SK-N-SH treated with all-trans-retinoic acid at 6 μM for 48 hours (cell line): ENCODE data around the gene CHMP6.

Source experiments
- ATAC-seq: fragments of 200-7000 bp; cut with Tn5 transposase; 3 replicates; pipeline ENCODE4 v1.9.1; 2020; ENCODE audit warnings: mild to moderate bottlenecking, moderate library complexity
- ARNTL ChIP-seq: fragments of 450-650 bp; formaldehyde crosslinking; IDR thresholded peaks from 2 replicates; pipeline ENCODE4 v1.5.0; 2020; ENCODE audit warnings: low read depth, mild to moderate bottlenecking, moderate library complexity, borderline replicate concordance
- BACH2 ChIP-seq: fragments of 250-450 bp; sonication (Bioruptor Pico); IDR thresholded peaks from 2 replicates; pipeline ENCODE4 v1.9.0; 2021; ENCODE audit warnings: mild to moderate bottlenecking, borderline replicate concordance
- CREB5 ChIP-seq: fragments of 250-450 bp; sonication (Bioruptor Pico); IDR thresholded peaks from 2 replicates; pipeline ENCODE4 v1.5.1; 2020; ENCODE audit warnings: low read depth, mild to moderate bottlenecking, moderate library complexity
- CSDC2 ChIP-seq: fragments of 250-450 bp; sonication (Bioruptor Pico); IDR thresholded peaks from 2 replicates; pipeline ENCODE4 v1.5.0; 2020; ENCODE audit warnings: mild to moderate bottlenecking, moderate library complexity
- ESRRG ChIP-seq: fragments of 250-450 bp; sonication (Bioruptor Pico); IDR thresholded peaks from 2 replicates; pipeline ENCODE4 v1.6.1; 2021; ENCODE audit warnings: mild to moderate bottlenecking
- GLIS3 ChIP-seq: fragments of 250-450 bp; sonication (Bioruptor Pico); IDR thresholded peaks from 2 replicates; pipeline ENCODE4 v1.5.0; 2020; ENCODE audit warnings: mild to moderate bottlenecking, moderate library complexity
- ISL1 ChIP-seq: fragments of 250-450 bp; sonication (Bioruptor Pico); IDR thresholded peaks from 2 replicates; pipeline ENCODE4 v2.1.2; 2022; ENCODE audit warnings: mild to moderate bottlenecking, moderate library complexity
- OSR1 ChIP-seq: fragments of 250-450 bp; sonication (Bioruptor Pico); IDR thresholded peaks from 2 replicates; pipeline ENCODE4 v1.8.0; 2022; ENCODE audit warnings: moderate library complexity, mild to moderate bottlenecking, inconsistent platforms
- PPARA ChIP-seq: fragments of 250-450 bp; sonication (Bioruptor Pico); IDR thresholded peaks from 2 replicates; pipeline ENCODE4 v1.5.0; 2020; ENCODE audit warnings: mild to moderate bottlenecking, borderline replicate concordance
- RARB ChIP-seq: fragments of 250-450 bp; sonication (Bioruptor Pico); IDR thresholded peaks from 2 replicates; pipeline ENCODE4 v1.8.0; 2021; ENCODE audit warnings: mild to moderate bottlenecking, moderate library complexity
- SNAI2 ChIP-seq: fragments of 250-450 bp; sonication (Bioruptor Pico); IDR thresholded peaks from 2 replicates; pipeline ENCODE4 v1.5.0; 2020; ENCODE audit warnings: mild to moderate bottlenecking, moderate library complexity
- TCF4 ChIP-seq: fragments of 250-450 bp; sonication (Bioruptor Pico); IDR thresholded peaks from 2 replicates; pipeline ENCODE4 v1.8.0; 2021; ENCODE audit warnings: mild to moderate bottlenecking, moderate library complexity, borderline replicate concordance
- TOX ChIP-seq: fragments of 250-450 bp; sonication (Bioruptor Pico); IDR thresholded peaks from 2 replicates; pipeline ENCODE4 v1.8.0; 2021; ENCODE audit warnings: mild to moderate bottlenecking, moderate library complexity, borderline replicate concordance
- ZC3H10 ChIP-seq: fragments of 250-450 bp; sonication (Bioruptor Pico); IDR thresholded peaks from 2 replicates; pipeline ENCODE4 v1.5.1; 2021; ENCODE audit warnings: mild to moderate bottlenecking, moderate library complexity
- ZFP3 ChIP-seq: fragments of 250-450 bp; sonication (Bioruptor Pico); IDR thresholded peaks from 2 replicates; pipeline ENCODE4 v1.5.0; 2020; ENCODE audit warnings: mild to moderate bottlenecking, moderate library complexity
- ZFP30 ChIP-seq: fragments of 450-650 bp; formaldehyde crosslinking; IDR thresholded peaks from 2 replicates; pipeline ENCODE4 v1.5.0; 2022; ENCODE audit warnings: mild to moderate bottlenecking, moderate library complexity
- ZNF565 ChIP-seq: fragments of 450-650 bp; formaldehyde crosslinking; conservative IDR thresholded peaks from 2 replicates; pipeline ENCODE4 v1.5.0; 2020; ENCODE audit warnings: low read depth, mild to moderate bottlenecking, moderate library complexity
- ZNF70 ChIP-seq: fragments of 450-650 bp; formaldehyde crosslinking; IDR thresholded peaks from 2 replicates; pipeline ENCODE4 v1.5.0; 2020; ENCODE audit warnings: mild to moderate bottlenecking, moderate library complexity
- ZNF8 ChIP-seq: fragments of 450-650 bp; formaldehyde crosslinking; IDR thresholded peaks from 2 replicates; pipeline ENCODE4 v1.5.0; 2020; ENCODE audit warnings: mild to moderate bottlenecking, moderate library complexity
- TF ChIP-seq, protein P1 (sequence below): fragments of 250-450 bp; sonication (Bioruptor Pico); IDR thresholded peaks from 2 replicates; pipeline ENCODE4 v1.5.1; 2021; ENCODE audit warnings: mild to moderate bottlenecking, moderate library complexity
- TF ChIP-seq, protein P2 (sequence below): fragments of 250-450 bp; sonication (Bioruptor Pico); IDR thresholded peaks from 2 replicates; pipeline ENCODE4 v1.8.0; 2021; ENCODE audit warnings: low read depth, mild to moderate bottlenecking, moderate library complexity, borderline replicate concordance
- TF ChIP-seq, protein P3 (sequence below): fragments of 250-450 bp; sonication (Bioruptor Pico); IDR thresholded peaks from 2 replicates; pipeline ENCODE4 v1.5.0; 2020; ENCODE audit warnings: mild to moderate bottlenecking, moderate library complexity

The CHMP6 gene

DNA sequence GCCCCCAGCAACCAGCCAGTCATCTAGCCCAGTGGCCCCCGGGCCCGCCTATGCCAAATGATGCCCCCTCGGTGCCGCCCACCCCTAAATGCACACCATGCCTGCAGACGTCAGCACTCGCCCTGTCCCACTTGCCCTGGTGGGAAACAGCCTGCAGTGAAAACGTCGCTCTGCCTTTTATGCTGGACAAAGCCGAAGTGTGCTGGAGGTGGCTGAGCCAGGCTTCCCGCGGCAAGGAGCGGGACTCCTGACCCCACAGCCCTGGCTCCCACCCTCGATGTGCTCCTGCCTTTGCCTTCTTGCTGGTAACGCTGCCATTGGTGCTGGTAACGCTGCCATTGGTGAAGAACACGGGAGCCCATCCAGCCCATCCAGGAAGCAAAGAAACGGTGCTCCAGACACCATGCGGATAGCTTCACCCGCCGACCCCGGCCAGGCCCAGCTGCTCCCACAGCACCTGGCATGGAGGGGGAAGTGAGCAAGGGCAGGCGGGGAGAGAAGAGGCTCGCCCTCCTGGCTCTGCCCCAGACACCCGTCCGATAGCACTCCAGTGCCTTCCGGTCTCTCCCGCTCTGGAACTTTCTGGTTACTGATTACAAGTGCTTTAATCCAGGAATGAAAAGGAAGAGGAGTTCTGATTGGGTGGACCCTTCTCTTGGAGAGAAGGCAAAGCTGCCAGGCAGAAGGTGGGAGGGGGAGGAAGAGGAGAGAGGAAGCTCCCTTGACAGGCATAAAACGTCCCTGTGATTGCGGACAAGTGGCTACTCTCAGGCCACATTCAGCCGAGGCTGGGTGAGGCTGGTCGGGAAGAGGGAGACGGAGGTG is 39.3 kb downstream of the CHMP6 start:
- ATAC-seq = no peak
- no peak for TF ChIP-seq BACH2
- no peak for TF ChIP-seq ZC3H10 (CRISPR knock-in tag)
- no peak for TF ChIP-seq ARNTL (CRISPR knock-in tag)
- no peak for TF ChIP-seq ISL1 (CRISPR knock-in tag)
- TF ChIP-seq ESRRG = no peak
- TF ChIP-seq ZNF565 = no peak
- TF ChIP-seq TOX (CRISPR knock-in tag) = no peak
- TF ChIP-seq RARB (CRISPR knock-in tag) = no peak

- ATAC-seq = no peak
- TF ChIP-seq ISL1 (CRISPR knock-in tag) = no peak
- no peak for TF ChIP-seq SNAI2 (CRISPR knock-in tag)
- no peak for TF ChIP-seq OSR1 (CRISPR knock-in tag)
- no peak for TF ChIP-seq ZFP3 (CRISPR knock-in tag)
- no peak for TF ChIP-seq ZFP30
- TF ChIP-seq ZNF565 = no peak
- TF ChIP-seq BACH2 = no peak
- TF ChIP-seq TOX (CRISPR knock-in tag) = no peak
- no peak for TF ChIP-seq RARB (CRISPR knock-in tag)
- TF ChIP-seq, protein P1, sequence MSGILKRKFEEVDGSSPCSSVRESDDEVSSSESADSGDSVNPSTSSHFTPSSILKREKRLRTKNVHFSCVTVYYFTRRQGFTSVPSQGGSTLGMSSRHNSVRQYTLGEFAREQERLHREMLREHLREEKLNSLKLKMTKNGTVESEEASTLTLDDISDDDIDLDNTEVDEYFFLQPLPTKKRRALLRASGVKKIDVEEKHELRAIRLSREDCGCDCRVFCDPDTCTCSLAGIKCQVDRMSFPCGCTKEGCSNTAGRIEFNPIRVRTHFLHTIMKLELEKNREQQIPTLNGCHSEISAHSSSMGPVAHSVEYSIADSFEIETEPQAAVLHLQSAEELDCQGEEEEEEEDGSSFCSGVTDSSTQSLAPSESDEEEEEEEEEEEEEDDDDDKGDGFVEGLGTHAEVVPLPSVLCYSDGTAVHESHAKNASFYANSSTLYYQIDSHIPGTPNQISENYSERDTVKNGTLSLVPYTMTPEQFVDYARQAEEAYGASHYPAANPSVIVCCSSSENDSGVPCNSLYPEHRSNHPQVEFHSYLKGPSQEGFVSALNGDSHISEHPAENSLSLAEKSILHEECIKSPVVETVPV = no peak
- TF ChIP-seq CSDC2 (CRISPR knock-in tag) = no peak
- no peak for TF ChIP-seq CREB5 (CRISPR knock-in tag)
- no peak for TF ChIP-seq GLIS3
- TF ChIP-seq, protein P2, sequence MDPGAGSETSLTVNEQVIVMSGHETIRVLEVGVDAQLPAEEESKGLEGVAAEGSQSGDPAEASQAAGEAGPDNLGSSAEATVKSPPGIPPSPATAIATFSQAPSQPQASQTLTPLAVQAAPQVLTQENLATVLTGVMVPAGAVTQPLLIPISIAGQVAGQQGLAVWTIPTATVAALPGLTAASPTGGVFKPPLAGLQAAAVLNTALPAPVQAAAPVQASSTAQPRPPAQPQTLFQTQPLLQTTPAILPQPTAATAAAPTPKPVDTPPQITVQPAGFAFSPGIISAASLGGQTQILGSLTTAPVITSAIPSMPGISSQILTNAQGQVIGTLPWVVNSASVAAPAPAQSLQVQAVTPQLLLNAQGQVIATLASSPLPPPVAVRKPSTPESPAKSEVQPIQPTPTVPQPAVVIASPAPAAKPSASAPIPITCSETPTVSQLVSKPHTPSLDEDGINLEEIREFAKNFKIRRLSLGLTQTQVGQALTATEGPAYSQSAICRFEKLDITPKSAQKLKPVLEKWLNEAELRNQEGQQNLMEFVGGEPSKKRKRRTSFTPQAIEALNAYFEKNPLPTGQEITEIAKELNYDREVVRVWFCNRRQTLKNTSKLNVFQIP (CRISPR knock-in tag) = no peak
- TF ChIP-seq ZC3H10 (CRISPR knock-in tag) = no peak
- TF ChIP-seq TCF4 (CRISPR knock-in tag) = no peak
- TF ChIP-seq, protein P3, sequence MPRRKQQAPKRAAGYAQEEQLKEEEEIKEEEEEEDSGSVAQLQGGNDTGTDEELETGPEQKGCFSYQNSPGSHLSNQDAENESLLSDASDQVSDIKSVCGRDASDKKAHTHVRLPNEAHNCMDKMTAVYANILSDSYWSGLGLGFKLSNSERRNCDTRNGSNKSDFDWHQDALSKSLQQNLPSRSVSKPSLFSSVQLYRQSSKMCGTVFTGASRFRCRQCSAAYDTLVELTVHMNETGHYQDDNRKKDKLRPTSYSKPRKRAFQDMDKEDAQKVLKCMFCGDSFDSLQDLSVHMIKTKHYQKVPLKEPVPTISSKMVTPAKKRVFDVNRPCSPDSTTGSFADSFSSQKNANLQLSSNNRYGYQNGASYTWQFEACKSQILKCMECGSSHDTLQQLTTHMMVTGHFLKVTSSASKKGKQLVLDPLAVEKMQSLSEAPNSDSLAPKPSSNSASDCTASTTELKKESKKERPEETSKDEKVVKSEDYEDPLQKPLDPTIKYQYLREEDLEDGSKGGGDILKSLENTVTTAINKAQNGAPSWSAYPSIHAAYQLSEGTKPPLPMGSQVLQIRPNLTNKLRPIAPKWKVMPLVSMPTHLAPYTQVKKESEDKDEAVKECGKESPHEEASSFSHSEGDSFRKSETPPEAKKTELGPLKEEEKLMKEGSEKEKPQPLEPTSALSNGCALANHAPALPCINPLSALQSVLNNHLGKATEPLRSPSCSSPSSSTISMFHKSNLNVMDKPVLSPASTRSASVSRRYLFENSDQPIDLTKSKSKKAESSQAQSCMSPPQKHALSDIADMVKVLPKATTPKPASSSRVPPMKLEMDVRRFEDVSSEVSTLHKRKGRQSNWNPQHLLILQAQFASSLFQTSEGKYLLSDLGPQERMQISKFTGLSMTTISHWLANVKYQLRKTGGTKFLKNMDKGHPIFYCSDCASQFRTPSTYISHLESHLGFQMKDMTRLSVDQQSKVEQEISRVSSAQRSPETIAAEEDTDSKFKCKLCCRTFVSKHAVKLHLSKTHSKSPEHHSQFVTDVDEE (CRISPR knock-in tag) = no peak
- TF ChIP-seq ZNF70 (CRISPR knock-in tag) = no peak
- TF ChIP-seq, all 23 proteins: peak for 0
Measured at GRCh38 chr17:81031566-81032550, 40.2 kb downstream of the CHMP6 start.

DNA sequence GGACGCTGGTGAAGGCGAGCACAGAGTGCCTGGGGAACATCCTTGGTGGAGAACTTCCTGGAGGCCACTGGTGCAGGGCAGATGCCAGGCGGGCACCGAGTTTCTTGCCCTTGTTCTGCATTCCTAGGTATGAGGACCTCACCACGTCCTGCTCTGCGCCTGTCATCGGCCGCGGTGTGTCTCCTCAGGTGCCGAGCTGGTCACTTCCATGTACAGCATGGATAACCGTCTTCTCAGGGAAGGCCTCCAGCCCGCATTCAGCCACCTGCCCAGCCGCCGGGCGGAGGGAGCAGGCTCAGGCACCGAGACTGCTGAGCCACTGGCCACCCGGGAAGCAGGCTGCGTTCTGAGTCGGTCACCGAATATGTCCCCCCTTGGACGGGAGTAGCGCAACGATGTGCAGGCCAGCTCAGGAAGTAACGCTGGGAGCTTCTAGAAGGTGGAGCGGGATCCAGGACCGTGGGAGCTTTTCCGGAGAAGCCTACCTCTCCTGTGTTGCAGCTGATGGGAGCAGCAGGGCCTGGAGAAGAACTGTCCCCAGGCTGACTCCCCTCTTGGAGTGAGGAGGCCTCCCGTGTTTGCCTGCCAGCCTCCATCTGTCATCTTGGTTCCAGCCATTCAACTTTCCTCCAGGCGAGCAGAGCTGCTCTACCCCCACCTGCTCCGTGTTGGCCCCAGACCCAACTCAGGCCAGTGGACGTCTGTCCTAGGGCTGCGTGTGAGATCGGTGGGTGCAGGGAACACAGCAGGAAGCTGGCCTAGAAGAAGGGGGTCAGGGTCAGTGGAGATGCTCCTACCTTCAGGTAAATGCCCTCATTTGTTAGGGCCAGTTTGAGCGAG is 41.2 kb downstream of the CHMP6 start:
- no peak for ATAC-seq
- TF ChIP-seq ZNF8 = no peak
- TF ChIP-seq RARB (CRISPR knock-in tag) = no peak
- TF ChIP-seq CREB5 (CRISPR knock-in tag) = no peak
- no peak for TF ChIP-seq ZFP30
- TF ChIP-seq, protein P3 (CRISPR knock-in tag) = no peak
- no peak for TF ChIP-seq ESRRG
- no peak for TF ChIP-seq ARNTL (CRISPR knock-in tag)
- no peak for TF ChIP-seq OSR1 (CRISPR knock-in tag)
- TF ChIP-seq ISL1 (CRISPR knock-in tag) = no peak
- TF ChIP-seq TOX (CRISPR knock-in tag) = no peak
- no peak for TF ChIP-seq PPARA (CRISPR knock-in tag)
- TF ChIP-seq TCF4 (CRISPR knock-in tag) = no peak
- TF ChIP-seq ZNF70 (CRISPR knock-in tag) = no peak
